ENCODE results near the gene SKAP2. TPM values are rescaled to one million over a fixed set of nuclear protein-coding genes. Genes with fewer than 3 reads are reported as not detected.

SKAP2 gene
- total and polyA plus RNA-seq, 2 donors (not counting 3 experiments of a cell fraction or from before 2014, with no cell fraction given): 4.0 to 27.6 TPM

DNA sequence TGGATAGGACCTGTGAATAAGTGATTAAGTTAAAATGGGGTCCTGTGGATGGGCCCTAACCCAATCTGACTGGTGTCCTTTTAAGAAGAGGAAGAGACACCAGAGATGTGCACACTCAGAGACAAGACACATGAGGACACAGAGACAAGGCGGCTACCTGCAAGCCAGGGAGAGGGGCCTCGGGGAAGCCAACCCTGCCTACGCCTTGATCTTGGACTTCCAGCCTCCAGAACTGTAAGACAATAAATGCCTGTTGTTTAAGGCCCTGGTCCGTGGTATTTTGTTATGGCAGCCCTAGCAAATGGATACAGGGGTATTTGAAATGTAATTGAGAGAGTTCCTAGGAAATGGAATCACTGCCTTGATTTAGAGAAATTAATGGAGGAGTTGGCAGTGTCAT is 225.3 kb downstream of the SKAP2 start:
- ChIA-PET CTCF (no interaction called here), POLR2A (no interaction called here)
- Histone ChIP-seq H3K27me3 (ENCODE audit: control insufficient read depth in 2 of 2, insufficient read depth in 2 of 2, low read length in 2 of 2) (no peaks in the 10 kb centered on the region), H3K79me2 (ENCODE audit: control insufficient read depth, insufficient read depth, low read length) (no peaks in the 10 kb centered on the region), H3K4me1 (ENCODE audit: control insufficient read depth, extremely low read depth, insufficient read depth, low read length) (no peaks in the 10 kb centered on the region), H3K4me2 (ENCODE audit: insufficient read depth, low read length) (no peak overlapping the region), H3K9me3 (replicated peaks; ENCODE audit: control insufficient read depth, insufficient read depth, low read length) (no peaks in the 10 kb centered on the region), H3K9me1 (replicated peaks; ENCODE audit: control insufficient read depth, extremely low read depth, insufficient read depth, low read length) (no peaks in the 10 kb centered on the region), H4K20me1 (replicated peaks; ENCODE audit: control insufficient read depth, extremely low read depth, insufficient read depth, low read length) (no peaks in the 10 kb centered on the region), H2AFZ (ENCODE audit: low read depth, low read length) (no peak overlapping the region), H3K9ac (replicated peaks; ENCODE audit: extremely low read depth, insufficient read depth, low read length) (no peak overlapping the region), H3K36me3 (ENCODE audit: control insufficient read depth in 2 of 2, extremely low read depth in 1 of 2, insufficient read depth in 2 of 2, low read length in 2 of 2) (no peaks in the 10 kb centered on the region), H3K4me3 (replicated peaks in 1 of 3; ENCODE audit: insufficient read depth in 1 of 3, low read depth in 1 of 3, low read length in 3 of 3) (no peak overlapping the region), H3K27ac (ENCODE audit: insufficient read depth, low read depth, low read length) (no peak overlapping the region)
- intact Hi-C loops (cut with micrococcal nuclease): no loop called here
- no peak for FAIRE-seq
- dilution Hi-C loops (cut with MboI; ENCODE audit: extremely low pct_ligation_motif_present, low sequenced_read_pairs): no loop called here
- no TSS peak for BruUV-seq (replicated peaks)
- no peak for DNase-seq (ENCODE audit: low read depth, low spot score)
- TF ChIP-seq, protein P1, sequence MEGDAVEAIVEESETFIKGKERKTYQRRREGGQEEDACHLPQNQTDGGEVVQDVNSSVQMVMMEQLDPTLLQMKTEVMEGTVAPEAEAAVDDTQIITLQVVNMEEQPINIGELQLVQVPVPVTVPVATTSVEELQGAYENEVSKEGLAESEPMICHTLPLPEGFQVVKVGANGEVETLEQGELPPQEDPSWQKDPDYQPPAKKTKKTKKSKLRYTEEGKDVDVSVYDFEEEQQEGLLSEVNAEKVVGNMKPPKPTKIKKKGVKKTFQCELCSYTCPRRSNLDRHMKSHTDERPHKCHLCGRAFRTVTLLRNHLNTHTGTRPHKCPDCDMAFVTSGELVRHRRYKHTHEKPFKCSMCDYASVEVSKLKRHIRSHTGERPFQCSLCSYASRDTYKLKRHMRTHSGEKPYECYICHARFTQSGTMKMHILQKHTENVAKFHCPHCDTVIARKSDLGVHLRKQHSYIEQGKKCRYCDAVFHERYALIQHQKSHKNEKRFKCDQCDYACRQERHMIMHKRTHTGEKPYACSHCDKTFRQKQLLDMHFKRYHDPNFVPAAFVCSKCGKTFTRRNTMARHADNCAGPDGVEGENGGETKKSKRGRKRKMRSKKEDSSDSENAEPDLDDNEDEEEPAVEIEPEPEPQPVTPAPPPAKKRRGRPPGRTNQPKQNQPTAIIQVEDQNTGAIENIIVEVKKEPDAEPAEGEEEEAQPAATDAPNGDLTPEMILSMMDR (IDR thresholded peaks at IDR 0.05; ENCODE audit: extremely low read depth in 1 of 2, insufficient read depth in 1 of 2, low read depth in 1 of 2, low read length in 2 of 2): no peak
- TF ChIP-seq FOS (IDR thresholded peaks at IDR 0.05; ENCODE audit: borderline replicate concordance, insufficient read depth, low read length) (no peak), GATA2 (IDR thresholded peaks at IDR 0.05; ENCODE audit: insufficient read depth, insufficient read length, low read depth, low read length) (no peak), EZH2 (IDR thresholded peaks at IDR 0.05; ENCODE audit: borderline replicate concordance, low read depth, low read length, severe bottlenecking) (no peak), POLR2AphosphoS5 (IDR thresholded peaks at IDR 0.05; ENCODE audit: insufficient read depth, low read depth, low read length) (no peak), JUN (IDR thresholded peaks at IDR 0.05; ENCODE audit: borderline replicate concordance, insufficient read depth, insufficient read length, low read depth) (no peak), POLR2A (IDR thresholded peaks at IDR 0.05; ENCODE audit: low read depth, low read length) (no peak), MYC (IDR thresholded peaks at IDR 0.05; ENCODE audit: low read depth, low read length) (no peak)
- TF ChIP-seq, protein P2, sequence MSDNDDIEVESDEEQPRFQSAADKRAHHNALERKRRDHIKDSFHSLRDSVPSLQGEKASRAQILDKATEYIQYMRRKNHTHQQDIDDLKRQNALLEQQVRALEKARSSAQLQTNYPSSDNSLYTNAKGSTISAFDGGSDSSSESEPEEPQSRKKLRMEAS (IDR thresholded peaks at IDR 0.05; ENCODE audit: insufficient read depth, insufficient read length): no peak
